Mesendoderm (in vitro differentiated cells): ENCODE data around the gene LCOR.

Experiments used
- DNase-seq: peaks from one replicate; pipeline ENCODE4 v3.0.0; 2013
- H2AK5ac ChIP-seq: 2 replicates; pipeline ENCODE4 v1.6.1; 2013; ENCODE audit warnings: low read length, inconsistent platforms
- H2BK120ac ChIP-seq: 2 replicates; pipeline ENCODE4 v1.6.1; 2013; ENCODE audit warnings: low read depth, mild to moderate bottlenecking, low read length, moderate library complexity, mixed read lengths
- H2BK15ac ChIP-seq: replicated peaks from 2 replicates; pipeline ENCODE4 v1.6.1; 2013; ENCODE audit warnings: low read depth, mild to moderate bottlenecking, moderate library complexity
- H2BK5ac ChIP-seq: 2 replicates; pipeline ENCODE4 v1.6.1; 2013; ENCODE audit warnings: low read length, inconsistent platforms
- H3K18ac ChIP-seq: 2 replicates; pipeline ENCODE4 v1.6.1; 2013; ENCODE audit warnings: mild to moderate bottlenecking, low read length, mixed read lengths
- H3K23ac ChIP-seq: one replicate; pipeline ENCODE4 v1.6.1; 2013; ENCODE audit warnings: low read length
- H3K27ac ChIP-seq: 2 replicates; pipeline ENCODE4 v1.5.1; 2013; ENCODE audit warnings: low read depth, mild to moderate bottlenecking, inconsistent platforms, low read length, moderate library complexity
- H3K27me3 ChIP-seq: 2 replicates; pipeline ENCODE4 v1.6.1; 2013; ENCODE audit warnings: low read length, control low read depth, mild to moderate bottlenecking, inconsistent platforms; ENCODE audit not compliant: insufficient read depth, poor library complexity
- H3K36me3 ChIP-seq: 2 replicates; pipeline ENCODE4 v1.6.1; 2013; ENCODE audit warnings: low read length, inconsistent platforms; ENCODE audit not compliant: control insufficient read depth, insufficient read depth
- H3K4ac ChIP-seq: one replicate; pipeline ENCODE4 v1.6.1; 2013; ENCODE audit warnings: low read depth, mild to moderate bottlenecking, low read length, moderate library complexity
- H3K4me1 ChIP-seq: 2 replicates; pipeline ENCODE4 v1.6.1; 2013; ENCODE audit warnings: low read depth, low read length, inconsistent platforms; ENCODE audit not compliant: control insufficient read depth
- H3K4me2 ChIP-seq: 2 replicates; pipeline ENCODE4 v1.6.1; 2013; ENCODE audit warnings: low read length
- H3K4me3 ChIP-seq: 2 replicates; pipeline ENCODE4 v1.5.1; 2013; ENCODE audit warnings: mild to moderate bottlenecking, low read length
- H3K56ac ChIP-seq: one replicate; pipeline ENCODE4 v1.6.1; 2013; ENCODE audit warnings: low read length
- H3K79me1 ChIP-seq: 2 replicates; pipeline ENCODE4 v1.6.1; 2013; ENCODE audit warnings: low read length, inconsistent platforms
- H3K79me2 ChIP-seq: 2 replicates; pipeline ENCODE4 v1.6.1; 2013; ENCODE audit warnings: mild to moderate bottlenecking, low read length; ENCODE audit not compliant: control insufficient read depth, insufficient read depth
- H3K9ac ChIP-seq: 2 replicates; pipeline ENCODE4 v1.6.1; 2013; ENCODE audit warnings: low read length, inconsistent platforms
- H4K5ac ChIP-seq: one replicate; pipeline ENCODE4 v1.6.1; 2013; ENCODE audit warnings: low read length
- H4K8ac ChIP-seq: one replicate; pipeline ENCODE4 v1.6.1; 2013; ENCODE audit warnings: low read depth, mild to moderate bottlenecking, control low read depth, low read length, moderate library complexity
- WGBS: extraction: QIAGEN DNeasy Blood & Tissue Kit; methylation state at CpG from one replicate; pipeline ENCODE4 v1.1.7; 2013; ENCODE audit warnings: low lambda C conversion rate, missing lambda C conversion rate; ENCODE audit not compliant: insufficient coverage; ENCODE audit errors: extremely low coverage; 5-methylcytosine and 5-hydroxymethylcytosine counted together

Gene LCOR

DNA sequence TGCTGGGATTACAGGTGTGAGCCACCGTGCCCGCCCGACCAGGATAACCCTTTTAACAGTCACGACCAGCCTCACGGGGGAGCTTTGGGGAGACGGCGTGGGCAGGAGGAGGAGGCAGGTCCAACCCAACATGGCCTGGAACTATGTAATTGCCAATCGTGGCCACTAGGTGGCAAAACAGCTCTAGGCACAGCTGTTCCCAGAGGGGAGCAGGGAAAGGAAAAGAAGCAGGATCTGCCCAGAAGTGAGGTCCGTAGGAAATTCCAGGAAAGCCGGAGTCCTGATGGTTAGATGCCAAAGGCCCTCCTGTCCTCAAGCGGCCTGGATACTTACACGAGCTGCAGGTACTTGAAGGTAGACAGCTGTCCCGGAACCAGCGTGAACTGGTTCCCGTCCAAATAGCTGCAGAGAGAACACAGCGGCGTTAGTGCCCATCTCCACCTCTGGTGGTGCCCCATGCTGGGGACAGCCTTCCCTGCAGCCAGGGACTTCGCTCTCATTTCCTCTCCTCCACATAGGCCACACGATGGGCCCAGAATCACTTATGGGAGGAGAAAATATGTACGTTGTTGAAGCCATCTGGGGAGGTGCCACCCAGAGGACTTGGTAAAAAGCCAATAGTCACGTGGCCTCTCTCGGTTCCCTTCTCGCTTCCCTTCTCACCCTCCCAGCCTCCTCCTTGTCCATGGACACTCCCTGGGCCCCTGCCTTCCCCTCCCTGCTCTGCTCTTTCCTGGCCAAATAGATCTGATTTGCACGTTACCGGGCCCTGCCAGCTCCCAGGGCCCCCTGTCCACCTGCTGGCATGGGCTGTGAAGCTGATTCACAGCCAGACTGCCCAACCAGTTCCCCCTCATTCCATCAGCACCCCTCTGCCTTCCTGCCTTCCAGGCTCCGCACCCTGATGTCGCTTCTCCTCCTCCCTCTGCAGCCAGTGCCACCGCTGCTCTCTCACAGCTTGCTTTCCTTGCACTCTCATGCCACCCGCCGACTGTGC is 205.6 kb downstream of the LCOR start:
- H3K79me2 ChIP-seq, result no peaks in the 10 kb centered on the region
- H3K36me3 ChIP-seq, result no peaks in the 10 kb centered on the region
- H4K5ac ChIP-seq, result no peak overlapping the region
- no CpG with 5 or more reads among the region's 30 CpGs for WGBS
- H3K9ac ChIP-seq, result peak overlapping the region; percentile 35
- no peak overlapping the region for H3K18ac ChIP-seq
- H3K4ac ChIP-seq, result no peak overlapping the region
- H3K4me1 ChIP-seq, result no peaks in the 10 kb centered on the region
- H3K23ac ChIP-seq, result no peak overlapping the region
- H3K4me3 ChIP-seq, result no peak overlapping the region
- H3K4me2 ChIP-seq, result peak overlapping the region; percentile 73
- peak; percentile 95 for DNase-seq
- no peaks in the 10 kb centered on the region for H3K79me1 ChIP-seq
- no peak overlapping the region for H2AK5ac ChIP-seq
- no peaks in the 10 kb centered on the region for H3K27me3 ChIP-seq
- H2BK120ac ChIP-seq, result no peak overlapping the region
- no peak overlapping the region for H2BK5ac ChIP-seq
- H3K27ac ChIP-seq, result no peak overlapping the region
- peak overlapping the region; percentile 73 for H3K56ac ChIP-seq
- H2BK15ac ChIP-seq, result no peak overlapping the region
- no peak overlapping the region for H4K8ac ChIP-seq

DNA sequence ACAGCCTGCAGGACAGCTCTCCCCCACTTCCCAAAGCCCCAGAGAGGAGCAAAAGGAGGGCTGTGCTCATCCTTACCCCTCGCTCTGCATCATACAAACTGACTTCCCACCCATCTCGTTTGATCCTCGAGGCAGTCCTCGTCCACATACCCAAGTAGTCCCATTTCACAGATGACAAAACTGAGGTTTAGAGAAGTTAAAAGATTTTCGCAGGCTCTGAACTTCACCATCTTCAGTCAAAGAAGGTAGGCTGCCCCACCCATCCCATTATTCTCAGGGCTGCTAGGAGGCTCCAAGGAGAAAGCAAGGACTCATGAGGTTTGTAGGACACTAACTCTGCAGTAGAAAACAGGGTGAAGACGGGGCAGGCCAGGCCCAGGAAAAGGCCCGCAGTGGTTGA is 206.6 kb downstream of the LCOR start:
- H3K79me1 ChIP-seq, result no peaks in the 10 kb centered on the region
- H2BK5ac ChIP-seq, result no peak overlapping the region
- no peak overlapping the region for H4K5ac ChIP-seq
- H2AK5ac ChIP-seq, result no peak overlapping the region
- H4K8ac ChIP-seq, result no peak overlapping the region
- no peaks in the 10 kb centered on the region for H3K79me2 ChIP-seq
- no peak overlapping the region for H3K4me2 ChIP-seq
- no peak overlapping the region for H3K56ac ChIP-seq
- no peaks in the 10 kb centered on the region for H3K4me1 ChIP-seq
- H3K4ac ChIP-seq, result no peak overlapping the region
- H3K27me3 ChIP-seq, result no peaks in the 10 kb centered on the region
- no peak overlapping the region for H3K18ac ChIP-seq
- DNase-seq, result no peak
- H3K4me3 ChIP-seq, result no peak overlapping the region
- no peak overlapping the region for H2BK15ac ChIP-seq
- no peak overlapping the region for H2BK120ac ChIP-seq
- no peak overlapping the region for H3K27ac ChIP-seq
- WGBS, result no CpG with 5 or more reads among the region's 7 CpGs
- H3K23ac ChIP-seq, result no peak overlapping the region
- H3K9ac ChIP-seq, result no peak overlapping the region
- no peaks in the 10 kb centered on the region for H3K36me3 ChIP-seq

- no peak overlapping the region for H3K23ac ChIP-seq
- H3K4me3 ChIP-seq, result no peak overlapping the region
- no peak overlapping the region for H2BK15ac ChIP-seq
- no peak overlapping the region for H3K9ac ChIP-seq
- no peaks in the 10 kb centered on the region for H3K4me1 ChIP-seq
- no peak overlapping the region for H2BK120ac ChIP-seq
- no peak overlapping the region for H4K5ac ChIP-seq
- H3K18ac ChIP-seq, result no peak overlapping the region
- DNase-seq, result no peak
- no CpG with 5 or more reads among the region's 16 CpGs for WGBS
- no peak overlapping the region for H3K27ac ChIP-seq
- no peak overlapping the region for H3K4ac ChIP-seq
- H3K4me2 ChIP-seq, result no peak overlapping the region
- H2BK5ac ChIP-seq, result no peak overlapping the region
- H3K56ac ChIP-seq, result no peak overlapping the region
- H3K27me3 ChIP-seq, result no peaks in the 10 kb centered on the region
- H4K8ac ChIP-seq, result no peak overlapping the region
- H3K79me2 ChIP-seq, result no peaks in the 10 kb centered on the region
- H3K79me1 ChIP-seq, result no peaks in the 10 kb centered on the region
- no peak overlapping the region for H2AK5ac ChIP-seq
- H3K36me3 ChIP-seq, result no peaks in the 10 kb centered on the region
Observed at GRCh38 chr10:97039538-97040247, 207.6 kb downstream of the LCOR start.

DNA sequence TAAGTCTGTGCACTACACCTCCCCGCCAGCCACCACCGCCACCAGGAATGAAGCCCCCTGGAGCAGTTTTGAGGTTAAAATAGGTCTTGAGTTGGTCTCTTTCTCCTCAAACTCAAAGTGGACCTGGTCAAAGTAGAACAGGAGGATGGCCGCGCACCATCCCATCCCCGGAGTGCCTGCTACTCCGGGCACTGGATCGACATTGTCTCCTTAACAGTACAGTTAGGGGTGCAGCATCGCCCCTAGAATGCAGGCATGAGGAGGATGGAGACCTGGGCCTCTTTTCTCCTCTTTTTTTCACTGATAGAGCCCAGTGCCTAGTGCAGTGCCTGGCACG is 208.1 kb downstream of the LCOR start:
- no peak overlapping the region for H3K27ac ChIP-seq
- H4K5ac ChIP-seq, result no peak overlapping the region
- H2BK120ac ChIP-seq, result no peak overlapping the region
- H4K8ac ChIP-seq, result no peak overlapping the region
- no peaks in the 10 kb centered on the region for H3K79me2 ChIP-seq
- no peaks in the 10 kb centered on the region for H3K36me3 ChIP-seq
- no peak overlapping the region for H3K18ac ChIP-seq
- H2AK5ac ChIP-seq, result no peak overlapping the region
- H3K27me3 ChIP-seq, result no peaks in the 10 kb centered on the region
- no peak overlapping the region for H2BK5ac ChIP-seq
- no CpG with 5 or more reads among the region's 9 CpGs for WGBS
- no peak overlapping the region for H3K4me3 ChIP-seq
- H3K79me1 ChIP-seq, result no peaks in the 10 kb centered on the region
- no peak overlapping the region for H3K9ac ChIP-seq
- H3K4me1 ChIP-seq, result no peaks in the 10 kb centered on the region
- no peak overlapping the region for H2BK15ac ChIP-seq
- no peak for DNase-seq
- H3K4me2 ChIP-seq, result no peak overlapping the region
- no peak overlapping the region for H3K23ac ChIP-seq
- no peak overlapping the region for H3K4ac ChIP-seq
- no peak overlapping the region for H3K56ac ChIP-seq

- H3K4me1 ChIP-seq, result no peaks in the 10 kb centered on the region
- H3K27ac ChIP-seq, result no peak overlapping the region
- H3K23ac ChIP-seq, result no peak overlapping the region
- H3K79me2 ChIP-seq, result no peaks in the 10 kb centered on the region
- H3K79me1 ChIP-seq, result no peaks in the 10 kb centered on the region
- no peak overlapping the region for H3K9ac ChIP-seq
- H4K8ac ChIP-seq, result no peak overlapping the region
- H2BK15ac ChIP-seq, result no peak overlapping the region
- no peaks in the 10 kb centered on the region for H3K36me3 ChIP-seq
- no peak overlapping the region for H4K5ac ChIP-seq
- no peak overlapping the region for H3K4me3 ChIP-seq
- no peak overlapping the region for H3K4ac ChIP-seq
- H2BK5ac ChIP-seq, result no peak overlapping the region
- WGBS, result no CpG with 5 or more reads among the region's 8 CpGs
- no peak for DNase-seq
- no peak overlapping the region for H3K56ac ChIP-seq
- H2AK5ac ChIP-seq, result no peak overlapping the region
- H3K18ac ChIP-seq, result no peak overlapping the region
- no peak overlapping the region for H3K4me2 ChIP-seq
- no peak overlapping the region for H2BK120ac ChIP-seq
- H3K27me3 ChIP-seq, result no peaks in the 10 kb centered on the region
Observed at GRCh38 chr10:97040706-97041105, 208.6 kb downstream of the LCOR start.
